ENCODE results near the gene SYK.

Gene SYK

GRCh38 chr9:90874194-90874593 is 72.6 kb downstream of the SYK start:
- H3K4me3 ChIP-seq (ENCODE audit: low read depth, low read length) = no peak overlapping the region
- H3K36me3 ChIP-seq = peaks cover 69% of the 10 kb centered on the region
- no peak overlapping the region for H3K27ac ChIP-seq
- no peaks in the 10 kb centered on the region for H3K9me3 ChIP-seq (ENCODE audit: severe bottlenecking)
- DNase-seq = no peak
- no peaks in the 10 kb centered on the region for H3K27me3 ChIP-seq (ENCODE audit: insufficient read depth, low read depth, severe bottlenecking)
- peak; percentile 28; the same call in 1 of the 2 replicates for TF ChIP-seq CTCF (IDR thresholded peaks at IDR 0.05; ENCODE audit: low read depth, low read length)

- H3K4me3 ChIP-seq (ENCODE audit: low read depth, low read length) = no peak overlapping the region
- no peaks in the 10 kb centered on the region for H3K27me3 ChIP-seq (ENCODE audit: insufficient read depth, low read depth, severe bottlenecking)
- H3K27ac ChIP-seq = no peak overlapping the region
- TF ChIP-seq CTCF (IDR thresholded peaks at IDR 0.05; ENCODE audit: low read depth, low read length) = no peak
- H3K9me3 ChIP-seq (ENCODE audit: severe bottlenecking) = peaks cover 5% of the 10 kb centered on the region
- DNase-seq = no peak
- peaks cover 93% of the 10 kb centered on the region for H3K36me3 ChIP-seq
Measured at GRCh38 chr9:90878562-90878961, 76.9 kb downstream of the SYK start.

- H3K9me3 ChIP-seq (ENCODE audit: severe bottlenecking) = peaks cover 7% of the 10 kb centered on the region
- DNase-seq = no peak
- H3K27me3 ChIP-seq (ENCODE audit: insufficient read depth, low read depth, severe bottlenecking) = no peaks in the 10 kb centered on the region
- no peak overlapping the region for H3K4me3 ChIP-seq (ENCODE audit: low read depth, low read length)
- TF ChIP-seq CTCF (IDR thresholded peaks at IDR 0.05; ENCODE audit: low read depth, low read length) = no peak
- no peak overlapping the region for H3K27ac ChIP-seq
- H3K36me3 ChIP-seq = peaks cover 84% of the 10 kb centered on the region
Measured at GRCh38 chr9:90880066-90880465, 78.4 kb downstream of the SYK start.

GRCh38 chr9:90880669-90881068 is 79.0 kb downstream of the SYK start:
- H3K27ac ChIP-seq = no peak overlapping the region
- no peak for DNase-seq
- peaks cover 7% of the 10 kb centered on the region for H3K9me3 ChIP-seq (ENCODE audit: severe bottlenecking)
- H3K4me3 ChIP-seq (ENCODE audit: low read depth, low read length) = no peak overlapping the region
- H3K36me3 ChIP-seq = peaks cover 84% of the 10 kb centered on the region
- TF ChIP-seq CTCF (IDR thresholded peaks at IDR 0.05; ENCODE audit: low read depth, low read length) = no peak
- no peaks in the 10 kb centered on the region for H3K27me3 ChIP-seq (ENCODE audit: insufficient read depth, low read depth, severe bottlenecking)

- H3K4me3 ChIP-seq (ENCODE audit: low read depth, low read length) = no peak overlapping the region
Measured at GRCh38 chr9:90881648-90882047, 80.0 kb downstream of the SYK start.

More at GRCh38 chr9:90881648-90882047, 80.0 kb downstream of the SYK start:
- H3K9me3 ChIP-seq (ENCODE audit: severe bottlenecking) = peaks cover 7% of the 10 kb centered on the region
- H3K36me3 ChIP-seq = peaks cover 89% of the 10 kb centered on the region
- DNase-seq = no peak
- H3K27me3 ChIP-seq (ENCODE audit: insufficient read depth, low read depth, severe bottlenecking) = no peaks in the 10 kb centered on the region
- TF ChIP-seq CTCF (IDR thresholded peaks at IDR 0.05; ENCODE audit: low read depth, low read length) = no peak
- no peak overlapping the region for H3K27ac ChIP-seq

Data from WERI-Rb-1 (cell line).